Measurements from ENCODE around the gene INAFM2.

- TF ChIP-seq, protein P1, sequence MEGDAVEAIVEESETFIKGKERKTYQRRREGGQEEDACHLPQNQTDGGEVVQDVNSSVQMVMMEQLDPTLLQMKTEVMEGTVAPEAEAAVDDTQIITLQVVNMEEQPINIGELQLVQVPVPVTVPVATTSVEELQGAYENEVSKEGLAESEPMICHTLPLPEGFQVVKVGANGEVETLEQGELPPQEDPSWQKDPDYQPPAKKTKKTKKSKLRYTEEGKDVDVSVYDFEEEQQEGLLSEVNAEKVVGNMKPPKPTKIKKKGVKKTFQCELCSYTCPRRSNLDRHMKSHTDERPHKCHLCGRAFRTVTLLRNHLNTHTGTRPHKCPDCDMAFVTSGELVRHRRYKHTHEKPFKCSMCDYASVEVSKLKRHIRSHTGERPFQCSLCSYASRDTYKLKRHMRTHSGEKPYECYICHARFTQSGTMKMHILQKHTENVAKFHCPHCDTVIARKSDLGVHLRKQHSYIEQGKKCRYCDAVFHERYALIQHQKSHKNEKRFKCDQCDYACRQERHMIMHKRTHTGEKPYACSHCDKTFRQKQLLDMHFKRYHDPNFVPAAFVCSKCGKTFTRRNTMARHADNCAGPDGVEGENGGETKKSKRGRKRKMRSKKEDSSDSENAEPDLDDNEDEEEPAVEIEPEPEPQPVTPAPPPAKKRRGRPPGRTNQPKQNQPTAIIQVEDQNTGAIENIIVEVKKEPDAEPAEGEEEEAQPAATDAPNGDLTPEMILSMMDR (IDR thresholded peaks at IDR 0.05 in 2 of 3, conservative IDR thresholded peaks at IDR 0.05 in 1 of 3; ENCODE audit: control insufficient read depth in 2 of 3, extremely low read depth in 1 of 3, insufficient read depth in 1 of 3, low read depth in 3 of 3, low read length in 3 of 3), result peak; percentile 40 to 63 (median 52)
- TF ChIP-seq POLR2A (IDR thresholded peaks at IDR 0.05; ENCODE audit: low read depth, low read length) (no peak), ATF2 (IDR thresholded peaks at IDR 0.05; ENCODE audit: low read length) (no peak), EP300 (IDR thresholded peaks at IDR 0.05; ENCODE audit: borderline replicate concordance in 1 of 2, control insufficient read depth in 1 of 2, low read depth in 2 of 2, low read length in 2 of 2) (no peak), BMI1 (IDR thresholded peaks at IDR 0.05; ENCODE audit: borderline replicate concordance) (no peak)
Measured at GRCh38 chr15:40336744-40337122, 13.2 kb downstream of the INAFM2 start.
